Fibroblast of pulmonary artery (primary cell): Measurements from ENCODE around the gene NHSL1.

Source experiments
- DNase-seq: peaks from one replicate; pipeline ENCODE4 v3.0.0-alpha.2; 2010; ENCODE audit warnings: low read depth
- H3K4me3 ChIP-seq: replicated peaks from 2 replicates; pipeline ENCODE4 v1.5.1; 2011; ENCODE audit warnings: low read depth, mild to moderate bottlenecking, control low read depth, low read length, moderate library complexity
- TF ChIP-seq, protein P1 (sequence below): IDR thresholded peaks from 2 replicates; pipeline ENCODE4 v1.5.1; 2011; ENCODE audit warnings: mild to moderate bottlenecking, control low read depth, low read length, inconsistent platforms; ENCODE audit errors: missing control alignments

NHSL1 gene

DNA sequence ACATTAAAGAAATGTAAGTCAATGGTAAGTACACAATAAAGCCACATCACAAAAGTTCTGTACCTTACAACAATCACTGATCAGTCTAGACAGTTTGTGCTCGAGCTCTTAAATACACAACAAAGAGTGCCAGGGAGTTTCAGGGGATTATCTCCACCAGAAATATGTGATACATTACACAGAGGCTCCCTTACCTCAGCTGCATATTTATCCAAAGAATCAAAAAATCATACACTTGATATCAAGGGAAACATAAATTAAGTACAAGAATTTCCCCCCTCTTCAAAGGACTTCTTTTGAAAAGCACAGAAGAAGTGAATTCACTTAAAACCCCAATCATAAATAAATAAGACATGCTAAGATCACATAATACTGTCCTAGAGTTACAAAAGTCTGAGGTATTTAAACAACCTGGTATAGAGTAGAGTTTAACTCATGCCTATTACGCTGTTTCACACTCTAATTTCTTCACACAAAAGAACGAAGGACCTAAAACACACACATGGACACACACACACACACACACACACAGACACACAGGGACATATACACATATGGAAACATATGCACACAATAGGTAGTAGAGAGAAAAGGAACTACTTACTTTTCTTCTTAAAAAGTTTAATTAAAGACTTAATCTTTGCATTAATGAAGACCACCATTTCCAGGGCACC, 528 bp downstream of the NHSL1 start:
- no peak overlapping the region for H3K4me3 ChIP-seq
- DNase-seq: no peak
- TF ChIP-seq, protein P1, sequence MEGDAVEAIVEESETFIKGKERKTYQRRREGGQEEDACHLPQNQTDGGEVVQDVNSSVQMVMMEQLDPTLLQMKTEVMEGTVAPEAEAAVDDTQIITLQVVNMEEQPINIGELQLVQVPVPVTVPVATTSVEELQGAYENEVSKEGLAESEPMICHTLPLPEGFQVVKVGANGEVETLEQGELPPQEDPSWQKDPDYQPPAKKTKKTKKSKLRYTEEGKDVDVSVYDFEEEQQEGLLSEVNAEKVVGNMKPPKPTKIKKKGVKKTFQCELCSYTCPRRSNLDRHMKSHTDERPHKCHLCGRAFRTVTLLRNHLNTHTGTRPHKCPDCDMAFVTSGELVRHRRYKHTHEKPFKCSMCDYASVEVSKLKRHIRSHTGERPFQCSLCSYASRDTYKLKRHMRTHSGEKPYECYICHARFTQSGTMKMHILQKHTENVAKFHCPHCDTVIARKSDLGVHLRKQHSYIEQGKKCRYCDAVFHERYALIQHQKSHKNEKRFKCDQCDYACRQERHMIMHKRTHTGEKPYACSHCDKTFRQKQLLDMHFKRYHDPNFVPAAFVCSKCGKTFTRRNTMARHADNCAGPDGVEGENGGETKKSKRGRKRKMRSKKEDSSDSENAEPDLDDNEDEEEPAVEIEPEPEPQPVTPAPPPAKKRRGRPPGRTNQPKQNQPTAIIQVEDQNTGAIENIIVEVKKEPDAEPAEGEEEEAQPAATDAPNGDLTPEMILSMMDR: no peak

GRCh38 chr6:138497286-138497685, 2.0 kb downstream of the NHSL1 start:
- no peak overlapping the region for H3K4me3 ChIP-seq
- TF ChIP-seq, protein P1: no peak
- DNase-seq: no peak

DNA sequence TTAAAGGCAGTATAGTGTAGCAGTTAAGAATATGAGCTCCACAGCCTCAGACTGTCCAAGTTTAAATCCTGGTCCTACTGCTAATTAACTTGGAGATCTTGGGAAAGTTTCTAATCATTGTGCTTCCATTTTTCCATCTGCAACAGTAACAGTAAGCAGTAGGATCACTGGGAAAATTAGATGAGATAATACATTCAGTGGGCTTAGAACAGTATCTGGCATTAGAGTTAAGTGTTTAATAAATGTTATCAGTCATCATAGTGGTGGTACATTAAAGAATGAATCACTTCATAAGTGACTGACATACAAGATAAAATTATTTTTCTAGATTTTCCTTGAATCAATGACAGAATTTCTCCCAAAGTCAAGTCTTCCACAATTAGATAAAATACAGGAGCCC, 5.0 kb downstream of the NHSL1 start:
- H3K4me3 ChIP-seq: no peak overlapping the region
- DNase-seq: no peak
- TF ChIP-seq, protein P1: no peak

- no peak overlapping the region for H3K4me3 ChIP-seq
- TF ChIP-seq, protein P1: no peak
- peak; percentile 70 for DNase-seq
Observed at GRCh38 chr6:138493413-138493812, 5.9 kb downstream of the NHSL1 start.

DNA sequence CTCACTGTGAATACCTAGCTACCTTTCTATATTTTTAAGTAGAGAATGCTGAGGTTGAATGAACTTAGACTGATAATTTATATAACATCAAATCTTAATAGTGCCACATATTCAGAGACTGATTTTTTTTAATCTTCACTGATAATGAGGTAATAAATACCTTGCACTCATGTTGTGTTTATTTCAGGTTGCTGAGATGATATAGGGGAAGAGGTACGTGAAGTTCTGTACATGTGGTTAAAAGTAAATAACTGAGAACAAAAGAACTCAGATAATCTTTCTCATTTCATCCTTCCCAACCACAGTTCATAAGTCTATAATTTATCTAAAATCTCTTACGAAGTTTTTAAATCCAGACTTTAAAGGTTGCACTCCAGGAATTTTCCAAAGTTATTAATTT, 6.4 kb downstream of the NHSL1 start:
- no peak for DNase-seq
- TF ChIP-seq, protein P1: no peak
- H3K4me3 ChIP-seq: no peak overlapping the region

DNA sequence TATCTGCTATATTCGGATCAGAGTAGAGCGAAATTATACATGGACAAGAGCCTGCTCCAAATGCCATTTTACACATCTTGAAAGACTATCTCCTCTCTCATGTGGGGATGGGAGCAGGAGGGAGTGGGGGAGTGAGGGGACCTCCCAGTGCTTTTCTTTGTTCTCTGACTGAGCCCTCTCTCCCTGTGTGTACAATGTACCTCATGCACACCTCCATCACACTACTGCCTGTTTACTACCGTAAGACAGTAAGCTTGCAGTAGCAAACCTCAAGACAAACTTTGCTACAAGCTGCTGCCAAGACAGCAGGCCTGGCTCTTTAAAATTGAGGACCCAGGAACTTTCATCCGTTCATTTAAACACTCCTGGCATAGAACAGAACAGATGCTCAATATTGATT, 7.2 kb downstream of the NHSL1 start:
- no peak overlapping the region for H3K4me3 ChIP-seq
- TF ChIP-seq, protein P1: no peak
- DNase-seq: no peak

GRCh38 chr6:138491017-138491416, 8.3 kb downstream of the NHSL1 start:
- no peak overlapping the region for H3K4me3 ChIP-seq
- TF ChIP-seq, protein P1: no peak
- no peak for DNase-seq
